GM18526 (cell line): Measurements from ENCODE around the gene TAS2R40.

Experiments used
- POLR2A ChIP-seq: IDR thresholded peaks from 3 replicates; pipeline ENCODE4 v1.6.1; 2011; ENCODE audit not compliant: insufficient read length; ENCODE audit errors: extremely low read depth

The TAS2R40 gene

DNA sequence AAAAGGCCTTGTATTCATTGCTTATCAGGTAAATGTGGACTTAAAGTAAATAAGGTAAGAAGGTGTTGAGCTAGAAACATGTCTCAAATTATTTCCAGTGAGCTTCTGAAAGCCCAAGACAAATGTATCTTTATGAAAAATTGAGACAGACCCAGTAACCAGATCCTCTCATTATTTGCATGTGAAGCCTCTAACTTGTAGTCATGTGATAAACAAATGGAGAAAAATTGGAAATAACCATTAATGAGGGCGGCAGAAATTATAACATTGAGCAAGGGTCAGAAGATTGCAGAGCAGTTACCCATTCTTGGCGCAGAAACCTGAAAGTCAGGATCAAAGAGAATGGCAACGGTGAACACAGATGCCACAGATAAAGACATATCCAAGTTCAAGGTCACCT lies at the start of gene TAS2R40:
TAS2R40 (plus strand) TSS at position 301 of the 400 bp plus-strand sequence; CDS start at position 343, 42 bp downstream.
- TF ChIP-seq POLR2A = no peak

DNA sequence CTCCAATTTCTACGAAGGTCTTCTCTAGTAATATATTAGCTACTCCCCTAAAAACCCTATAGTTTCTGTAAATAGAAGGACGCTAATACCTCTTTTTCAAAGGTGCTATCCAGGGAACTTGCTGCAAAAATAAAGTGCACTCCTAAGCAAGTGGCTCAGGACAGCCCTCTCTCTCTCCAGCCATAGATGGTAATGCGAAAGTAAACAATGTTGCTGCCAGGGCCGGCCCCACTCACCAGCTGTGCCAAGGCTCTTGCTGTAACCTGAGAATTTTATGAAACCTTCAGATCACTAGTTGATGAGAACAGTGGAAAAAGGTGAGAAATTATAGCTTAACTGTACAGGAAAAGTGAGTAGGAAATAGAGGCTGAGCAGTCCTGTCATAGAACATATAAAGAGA lies 49.5 kb upstream of the TAS2R40 start:
- no peak for TF ChIP-seq POLR2A

DNA sequence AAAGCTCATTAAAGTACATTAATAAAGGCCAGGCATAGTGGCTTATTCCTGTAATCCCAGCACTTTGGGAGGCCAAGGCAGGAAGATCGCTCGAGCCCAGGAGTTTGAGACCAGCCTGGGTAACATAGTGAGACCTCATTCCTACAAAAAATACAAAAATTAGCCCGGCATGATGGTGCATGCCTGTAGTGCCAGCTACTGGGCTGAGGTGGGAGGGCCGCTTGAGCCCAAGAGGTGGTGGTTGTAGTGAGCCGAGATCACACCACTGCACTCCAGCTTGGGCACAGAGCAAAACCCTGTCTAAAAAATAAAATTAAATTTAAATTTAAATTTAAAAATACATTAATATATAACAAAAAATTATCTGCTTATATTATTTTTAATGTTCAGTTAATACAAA lies 45.7 kb upstream of the TAS2R40 start:
- TF ChIP-seq POLR2A = no peak

DNA sequence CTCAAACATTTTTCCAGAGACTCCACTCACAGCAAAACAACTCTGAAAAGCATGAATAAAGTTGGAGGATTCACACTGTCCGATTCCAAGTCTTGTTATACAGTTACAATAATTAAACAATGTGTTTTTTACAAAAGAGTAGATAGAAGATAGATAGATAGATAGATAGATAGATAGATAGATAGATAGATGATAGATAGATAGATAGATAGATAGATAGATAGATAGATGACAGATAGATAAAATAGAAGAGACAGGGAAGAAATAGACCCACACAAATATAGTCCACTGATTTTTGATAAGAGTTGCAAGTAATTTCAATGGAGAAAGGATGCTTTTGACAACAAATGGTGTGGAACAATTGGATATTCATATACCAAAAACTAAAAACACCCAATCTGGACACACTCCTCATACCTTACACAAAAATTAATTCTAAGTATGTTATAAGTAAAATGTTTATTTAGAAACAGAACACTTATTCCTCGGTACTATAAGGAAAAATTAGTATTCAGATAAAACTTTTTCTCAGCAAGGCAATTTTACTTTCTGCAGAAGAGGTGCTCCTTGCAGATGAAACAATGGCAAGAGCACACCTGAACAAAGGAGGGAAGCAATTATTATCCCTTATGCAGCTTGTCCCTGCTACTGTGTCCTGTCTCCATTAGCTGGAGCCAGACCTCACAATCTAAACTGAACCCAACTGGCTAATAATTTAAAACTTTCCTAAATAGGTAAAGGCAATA lies 44.3 kb upstream of the TAS2R40 start:
- TF ChIP-seq POLR2A = no peak

DNA sequence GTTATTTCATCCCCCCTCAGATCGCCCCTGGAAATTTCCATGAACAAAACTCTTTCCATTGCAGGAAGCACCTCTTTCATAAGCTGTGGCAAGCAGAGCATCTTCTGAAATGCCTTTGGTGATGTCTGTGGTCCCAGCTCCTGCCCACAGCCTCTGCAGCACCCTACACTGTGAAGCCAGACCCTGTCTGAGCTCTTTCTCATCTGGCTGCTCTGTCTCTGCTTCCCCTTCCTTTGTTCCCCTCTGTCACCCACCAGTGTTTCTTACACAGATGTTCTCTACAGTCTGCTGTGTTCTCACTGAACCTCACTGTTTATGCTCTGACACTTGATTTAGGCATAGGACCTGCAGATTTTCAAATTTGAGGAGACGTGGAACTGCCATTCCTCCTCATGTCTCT lies 40.5 kb upstream of the TAS2R40 start:
- no peak for TF ChIP-seq POLR2A

DNA sequence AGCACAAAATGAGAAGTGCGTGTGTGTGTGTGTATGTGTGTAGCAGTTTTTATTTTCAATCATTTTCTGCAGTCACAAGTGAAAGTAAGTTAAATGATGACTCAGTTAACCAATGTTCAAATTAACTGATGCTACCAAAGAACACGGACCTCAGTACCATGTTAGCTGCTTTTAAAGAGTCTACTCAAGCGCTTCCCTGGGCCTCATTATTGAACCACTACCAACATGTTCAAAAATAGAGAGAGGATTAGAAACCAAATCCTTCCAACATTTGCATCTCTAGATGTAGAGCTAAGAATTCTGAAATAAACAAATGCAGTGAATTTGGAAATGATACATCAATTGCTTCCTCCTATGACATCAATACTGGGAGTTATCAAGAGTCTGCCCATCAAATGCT lies 38.8 kb upstream of the TAS2R40 start, which contains the start of gene TAS2R39:
TAS2R39 (plus strand) TSS at position 396 of the 400 bp plus-strand sequence; CDS start at position 396, 0 bp downstream.
- no peak for TF ChIP-seq POLR2A

DNA sequence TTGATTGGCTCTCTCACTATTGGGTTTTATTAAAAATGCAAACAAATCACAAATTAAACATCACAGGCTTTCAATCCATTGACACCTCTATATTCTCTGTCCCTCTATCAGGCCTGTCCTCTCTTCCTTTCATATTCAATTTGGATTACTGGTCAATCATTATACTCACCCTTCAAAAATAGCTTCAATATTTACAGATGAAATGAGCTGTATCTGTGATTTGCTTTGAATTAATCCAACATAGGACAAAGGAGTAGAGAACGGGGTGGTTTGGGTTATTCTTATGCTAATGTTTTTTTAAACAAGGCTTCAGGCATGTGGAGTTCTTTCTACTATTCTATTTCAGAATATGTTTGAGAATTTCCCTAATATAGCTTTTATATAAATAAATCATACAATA lies 36.3 kb upstream of the TAS2R40 start:
- TF ChIP-seq POLR2A = no peak

DNA sequence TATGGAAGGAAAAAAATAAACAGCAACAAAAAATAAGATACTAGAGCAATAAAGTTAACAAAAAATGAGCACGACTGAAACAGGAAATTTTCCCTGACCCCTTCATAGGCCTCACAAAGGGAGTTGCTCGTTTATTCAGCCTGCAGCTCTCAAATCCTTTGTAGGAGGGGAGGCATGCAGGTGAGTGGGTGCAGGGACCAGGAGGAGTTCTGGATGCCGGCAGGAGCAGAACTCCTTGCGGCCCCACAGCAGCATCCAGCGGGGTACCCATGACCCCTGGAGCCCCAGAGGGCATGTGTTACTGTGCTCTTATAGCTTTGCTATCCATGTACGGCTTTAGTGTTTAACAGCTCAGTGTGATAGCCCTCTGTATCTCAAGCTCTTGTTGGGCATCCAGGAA lies 32.8 kb upstream of the TAS2R40 start:
- TF ChIP-seq POLR2A = no peak

DNA sequence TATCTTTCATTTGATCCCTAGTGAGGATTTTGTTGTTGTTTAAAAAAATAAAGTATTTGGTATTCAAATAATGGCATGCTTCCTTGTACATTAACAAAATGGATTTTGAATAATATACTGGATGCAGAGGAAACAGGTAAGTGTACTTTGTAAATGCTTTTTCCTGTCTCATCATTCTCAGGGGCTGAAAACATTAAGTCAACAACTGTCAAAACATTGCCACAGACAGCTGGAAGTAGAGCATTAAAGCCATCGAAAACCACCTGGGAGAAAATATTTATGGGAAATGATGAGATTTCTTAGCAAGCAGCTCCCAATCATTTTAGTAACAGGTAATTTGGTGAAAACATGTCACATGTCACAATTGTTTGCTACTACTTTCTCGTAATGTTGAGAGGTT lies 28.0 kb upstream of the TAS2R40 start:
- no peak for TF ChIP-seq POLR2A

DNA sequence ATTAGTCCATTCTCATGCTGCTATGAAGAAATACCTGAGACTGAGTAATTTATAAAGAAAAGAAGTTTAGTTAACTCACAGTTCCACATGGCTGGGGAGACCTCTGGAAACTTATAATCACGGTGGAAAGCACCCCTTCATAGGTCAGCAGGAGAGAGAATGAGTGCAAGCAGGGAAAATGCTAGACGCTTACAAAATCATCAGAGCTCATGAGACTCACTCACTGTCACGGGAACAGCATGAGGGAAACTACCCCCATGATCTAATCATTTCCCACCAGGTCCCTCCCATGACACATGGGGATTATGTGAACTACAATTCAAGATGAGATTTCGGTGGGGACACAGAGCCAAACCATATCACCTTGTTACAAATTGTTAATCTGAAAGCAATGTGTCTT lies 22.8 kb upstream of the TAS2R40 start:
- TF ChIP-seq POLR2A = no peak

DNA sequence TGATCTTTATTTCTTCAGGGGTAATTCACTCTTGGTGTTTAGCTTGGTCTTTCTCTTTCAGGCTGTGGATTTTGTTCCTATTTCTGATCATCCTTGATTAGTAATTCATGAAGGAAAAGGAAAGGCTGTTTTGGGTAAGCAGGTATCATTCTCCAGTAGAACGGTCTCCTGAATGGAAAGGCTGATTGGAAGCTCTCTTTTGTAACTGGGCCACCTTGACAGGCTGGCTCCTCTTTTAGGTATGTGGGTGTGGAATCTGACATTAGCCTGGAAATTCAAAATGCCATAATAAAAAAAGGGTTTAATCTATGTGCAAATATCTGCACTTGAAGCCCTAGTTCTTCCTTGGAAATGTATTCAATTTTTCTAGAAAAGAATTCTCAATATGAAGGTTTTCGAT lies 19.7 kb upstream of the TAS2R40 start:
- no peak for TF ChIP-seq POLR2A

DNA sequence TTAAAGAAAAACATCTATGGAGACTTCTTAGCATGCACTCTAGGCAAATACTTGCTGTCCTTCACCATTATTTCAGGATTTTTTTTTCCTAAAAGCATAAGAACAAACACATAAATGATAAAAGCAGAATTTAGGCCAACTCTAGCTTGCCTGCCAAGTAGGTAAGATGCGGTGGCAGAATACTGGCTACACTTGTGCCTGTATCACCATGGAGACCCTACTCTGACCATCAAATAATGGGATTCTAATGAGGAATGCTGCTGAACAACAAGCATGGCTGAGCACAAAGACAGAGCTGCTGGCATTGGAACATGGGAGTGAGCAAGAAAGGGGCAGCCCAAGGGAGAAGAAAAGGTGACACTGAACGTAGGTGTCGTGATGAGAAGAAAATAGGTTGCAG lies 18.5 kb upstream of the TAS2R40 start:
- TF ChIP-seq POLR2A = no peak

DNA sequence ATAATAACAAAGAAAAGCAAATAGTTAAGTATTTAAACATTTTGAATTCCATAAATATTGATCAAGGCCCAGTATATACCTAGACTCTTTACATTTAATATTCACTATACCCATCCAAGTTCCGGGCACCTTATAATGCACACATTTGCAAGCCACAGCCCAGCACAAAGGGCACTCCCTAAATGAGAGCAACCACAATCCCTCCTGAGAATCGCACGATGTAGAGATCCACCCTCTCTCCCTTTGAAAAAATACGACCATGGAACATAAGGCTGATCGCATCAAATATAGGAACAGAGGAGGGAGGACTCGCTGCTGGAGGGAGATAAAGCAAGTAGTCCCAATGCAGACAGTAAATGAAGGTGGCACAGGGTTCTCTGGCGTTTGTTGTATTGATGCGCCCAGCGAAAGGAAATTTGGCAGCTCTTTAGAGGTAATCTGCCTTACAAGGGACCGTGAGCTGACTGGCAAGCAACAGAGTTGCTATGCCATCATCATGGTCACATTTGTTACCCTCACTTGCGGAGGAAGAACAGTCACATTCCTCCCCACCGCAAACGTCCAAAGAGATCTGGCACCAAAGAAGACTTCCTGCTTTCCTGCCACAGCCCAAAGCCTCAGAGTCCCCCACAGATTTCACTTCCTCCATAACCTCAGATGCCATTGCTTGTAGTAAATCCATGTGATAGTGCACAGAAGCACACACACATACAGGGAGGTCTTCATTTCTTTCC lies 16.1 kb upstream of the TAS2R40 start:
- no peak for TF ChIP-seq POLR2A

DNA sequence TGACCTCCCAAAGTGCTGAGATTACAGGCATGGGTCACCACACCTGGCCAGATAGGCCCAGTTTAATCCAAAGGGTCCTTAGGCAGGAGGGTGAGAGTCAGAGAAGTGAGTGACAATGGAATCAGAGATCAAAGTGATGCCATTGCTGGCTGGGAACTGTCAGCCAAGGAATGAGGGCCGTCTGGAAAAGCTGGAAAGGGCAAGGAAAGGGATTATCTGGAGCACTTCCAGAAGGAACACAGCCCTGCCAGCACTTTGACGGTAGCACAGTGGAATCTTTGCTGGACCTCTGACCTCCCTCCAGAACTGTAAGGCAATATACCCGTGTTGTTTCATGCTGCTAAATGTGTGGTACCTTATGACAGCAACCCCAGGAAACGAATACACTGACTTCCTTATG lies 11.3 kb upstream of the TAS2R40 start:
- TF ChIP-seq POLR2A = no peak

DNA sequence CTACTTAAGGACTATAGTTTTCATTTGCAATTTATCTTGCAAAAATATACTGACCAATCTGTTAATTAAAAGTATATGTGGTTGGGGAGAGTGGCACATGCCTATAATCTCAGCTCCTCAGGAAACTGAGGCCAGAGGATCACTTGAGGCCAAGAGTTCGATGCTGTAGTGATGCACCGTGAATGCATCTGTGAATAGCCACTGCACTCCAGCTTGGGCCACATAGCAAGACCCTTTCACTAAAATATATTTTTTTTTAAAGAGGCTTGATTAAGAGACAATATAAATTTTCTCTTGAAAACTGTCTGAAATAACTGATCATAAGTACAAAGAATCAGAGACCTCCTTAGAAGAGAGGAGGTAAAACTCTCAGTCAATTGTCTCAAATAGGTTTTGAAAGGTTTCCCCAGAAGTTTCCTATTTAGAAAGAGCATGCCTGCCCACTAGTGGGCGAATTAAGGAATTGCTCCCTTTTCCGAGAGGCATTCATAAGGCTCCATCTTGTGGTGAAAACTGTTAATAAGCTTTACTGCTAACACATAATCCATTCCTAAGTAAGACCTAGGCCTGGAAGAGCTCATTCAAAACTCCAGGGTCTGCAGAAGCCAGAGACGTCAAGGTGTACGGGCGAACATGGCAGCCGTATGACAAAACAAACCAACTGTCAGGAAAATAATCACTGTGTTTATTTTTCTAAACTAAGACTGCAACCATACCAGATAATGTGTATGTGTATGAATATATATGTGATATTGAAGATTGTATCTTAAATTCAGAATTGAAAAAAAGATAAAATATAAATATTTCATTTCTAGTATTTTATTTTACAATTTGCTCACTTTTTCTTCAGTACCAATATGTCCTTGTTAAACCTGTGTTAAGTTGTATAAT lies 6.8 kb upstream of the TAS2R40 start:
- no peak for TF ChIP-seq POLR2A
